HL-60 (cell line): ENCODE measurements around the gene DOCK9.

Experiments
- DNase-seq, 2 experiments: peaks; one replicate each; pipeline ENCODE4 v3.0.0-alpha.2; 2010 to 2020; ENCODE audit warnings: low read depth in 1 of 2, low spot score in 1 of 2
- H3K27ac ChIP-seq: fragments of 250-450 bp; sonication (Bioruptor Pico); replicated peaks from 2 replicates; pipeline ENCODE4 v1.5.1; 2020; ENCODE audit warnings: mild to moderate bottlenecking, moderate library complexity
- H3K27me3 ChIP-seq: fragments of 250-450 bp; sonication (Bioruptor Pico); 2 replicates; pipeline ENCODE4 v1.5.1; 2021; ENCODE audit warnings: mild to moderate bottlenecking, moderate library complexity; ENCODE audit not compliant: insufficient read depth, poor library complexity, severe bottlenecking
- H3K4me3 ChIP-seq: replicated peaks from 2 replicates; pipeline ENCODE4 v1.5.1; 2011; ENCODE audit warnings: mild to moderate bottlenecking, control low read depth, low read length; ENCODE audit not compliant: insufficient read depth
- GABPA ChIP-seq: IDR thresholded peaks from 2 replicates; pipeline ENCODE4 v1.6.1; 2012; ENCODE audit warnings: low read depth
- POLR2AphosphoS5 ChIP-seq: IDR thresholded peaks from 2 replicates; pipeline ENCODE4 v1.6.1; 2012; ENCODE audit warnings: low read depth
- SPI1 ChIP-seq: IDR thresholded peaks from 2 replicates; pipeline ENCODE4 v1.6.1; 2012; ENCODE audit warnings: low read depth, mild to moderate bottlenecking, borderline replicate concordance
- TF ChIP-seq, protein P1 (sequence below): IDR thresholded peaks from one replicate; pipeline ENCODE4 v1.5.1; 2011; ENCODE audit warnings: low read length, control low read depth, inconsistent platforms; ENCODE audit not compliant: insufficient read depth
- TF ChIP-seq, protein P2 (sequence below): IDR thresholded peaks from 2 replicates; pipeline ENCODE4 v1.6.1; 2012; ENCODE audit warnings: low read depth; ENCODE audit not compliant: insufficient replicate concordance

Gene DOCK9

DNA sequence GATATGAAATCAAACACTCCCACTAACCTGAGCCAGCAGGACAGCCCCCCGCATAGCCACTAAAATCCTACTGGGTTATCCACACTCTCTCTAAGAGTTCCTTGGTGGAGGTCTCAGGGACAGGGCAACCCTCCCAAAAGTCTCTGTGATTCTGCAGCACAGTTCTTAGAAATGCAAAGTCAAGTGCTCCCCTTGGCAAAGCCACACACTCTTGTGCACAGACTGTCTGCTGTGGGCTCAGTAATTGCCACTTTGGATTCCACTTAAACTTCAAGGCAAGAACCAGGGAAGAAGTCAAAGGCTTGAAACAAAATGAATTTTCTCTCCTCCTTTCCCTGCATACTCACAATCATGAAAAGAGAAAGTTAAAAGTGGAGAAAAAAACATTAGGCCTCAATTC is 61.5 kb downstream of the DOCK9 start:
- Histone ChIP-seq H3K4me3 (no peak overlapping the region), H3K27ac (no peak overlapping the region)
- no peak for DNase-seq

DNA sequence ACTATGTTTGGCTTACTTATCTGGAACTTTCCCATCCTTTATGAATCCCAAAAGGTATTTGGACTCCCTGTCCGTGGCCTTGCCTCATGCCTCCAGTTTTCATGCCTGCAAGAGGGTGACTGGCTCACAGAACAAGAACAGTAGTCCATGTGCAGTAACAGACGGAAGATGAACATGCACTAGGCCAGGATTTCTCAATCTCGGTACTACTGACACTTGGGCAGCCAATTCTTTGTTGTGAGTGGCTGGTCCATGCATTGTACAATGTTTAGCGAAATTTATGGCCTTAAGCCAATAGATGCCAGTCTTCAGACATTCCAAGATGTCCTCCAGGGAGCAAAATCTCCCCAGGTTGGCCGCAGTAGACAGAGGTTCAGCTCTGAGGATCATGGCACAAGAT is 61.9 kb downstream of the DOCK9 start:
- TF ChIP-seq, protein P1, sequence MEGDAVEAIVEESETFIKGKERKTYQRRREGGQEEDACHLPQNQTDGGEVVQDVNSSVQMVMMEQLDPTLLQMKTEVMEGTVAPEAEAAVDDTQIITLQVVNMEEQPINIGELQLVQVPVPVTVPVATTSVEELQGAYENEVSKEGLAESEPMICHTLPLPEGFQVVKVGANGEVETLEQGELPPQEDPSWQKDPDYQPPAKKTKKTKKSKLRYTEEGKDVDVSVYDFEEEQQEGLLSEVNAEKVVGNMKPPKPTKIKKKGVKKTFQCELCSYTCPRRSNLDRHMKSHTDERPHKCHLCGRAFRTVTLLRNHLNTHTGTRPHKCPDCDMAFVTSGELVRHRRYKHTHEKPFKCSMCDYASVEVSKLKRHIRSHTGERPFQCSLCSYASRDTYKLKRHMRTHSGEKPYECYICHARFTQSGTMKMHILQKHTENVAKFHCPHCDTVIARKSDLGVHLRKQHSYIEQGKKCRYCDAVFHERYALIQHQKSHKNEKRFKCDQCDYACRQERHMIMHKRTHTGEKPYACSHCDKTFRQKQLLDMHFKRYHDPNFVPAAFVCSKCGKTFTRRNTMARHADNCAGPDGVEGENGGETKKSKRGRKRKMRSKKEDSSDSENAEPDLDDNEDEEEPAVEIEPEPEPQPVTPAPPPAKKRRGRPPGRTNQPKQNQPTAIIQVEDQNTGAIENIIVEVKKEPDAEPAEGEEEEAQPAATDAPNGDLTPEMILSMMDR, result no peak
- TF ChIP-seq SPI1 (no peak), POLR2AphosphoS5 (no peak), GABPA (no peak)
- TF ChIP-seq, protein P2, sequence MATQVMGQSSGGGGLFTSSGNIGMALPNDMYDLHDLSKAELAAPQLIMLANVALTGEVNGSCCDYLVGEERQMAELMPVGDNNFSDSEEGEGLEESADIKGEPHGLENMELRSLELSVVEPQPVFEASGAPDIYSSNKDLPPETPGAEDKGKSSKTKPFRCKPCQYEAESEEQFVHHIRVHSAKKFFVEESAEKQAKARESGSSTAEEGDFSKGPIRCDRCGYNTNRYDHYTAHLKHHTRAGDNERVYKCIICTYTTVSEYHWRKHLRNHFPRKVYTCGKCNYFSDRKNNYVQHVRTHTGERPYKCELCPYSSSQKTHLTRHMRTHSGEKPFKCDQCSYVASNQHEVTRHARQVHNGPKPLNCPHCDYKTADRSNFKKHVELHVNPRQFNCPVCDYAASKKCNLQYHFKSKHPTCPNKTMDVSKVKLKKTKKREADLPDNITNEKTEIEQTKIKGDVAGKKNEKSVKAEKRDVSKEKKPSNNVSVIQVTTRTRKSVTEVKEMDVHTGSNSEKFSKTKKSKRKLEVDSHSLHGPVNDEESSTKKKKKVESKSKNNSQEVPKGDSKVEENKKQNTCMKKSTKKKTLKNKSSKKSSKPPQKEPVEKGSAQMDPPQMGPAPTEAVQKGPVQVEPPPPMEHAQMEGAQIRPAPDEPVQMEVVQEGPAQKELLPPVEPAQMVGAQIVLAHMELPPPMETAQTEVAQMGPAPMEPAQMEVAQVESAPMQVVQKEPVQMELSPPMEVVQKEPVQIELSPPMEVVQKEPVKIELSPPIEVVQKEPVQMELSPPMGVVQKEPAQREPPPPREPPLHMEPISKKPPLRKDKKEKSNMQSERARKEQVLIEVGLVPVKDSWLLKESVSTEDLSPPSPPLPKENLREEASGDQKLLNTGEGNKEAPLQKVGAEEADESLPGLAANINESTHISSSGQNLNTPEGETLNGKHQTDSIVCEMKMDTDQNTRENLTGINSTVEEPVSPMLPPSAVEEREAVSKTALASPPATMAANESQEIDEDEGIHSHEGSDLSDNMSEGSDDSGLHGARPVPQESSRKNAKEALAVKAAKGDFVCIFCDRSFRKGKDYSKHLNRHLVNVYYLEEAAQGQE, result no peak
- no peak for DNase-seq
- Histone ChIP-seq H3K27me3 (peaks cover 12% of the 10 kb centered on the region), H3K27ac (no peak overlapping the region), H3K4me3 (no peak overlapping the region)

More for the DNA sequence above, 61.5 kb downstream of the DOCK9 start:
- no peak for TF ChIP-seq POLR2AphosphoS5
- TF ChIP-seq SPI1, result no peak
- TF ChIP-seq, protein P2, result no peak
- TF ChIP-seq GABPA, result no peak
- TF ChIP-seq, protein P1, result no peak
- H3K27me3 ChIP-seq, result peaks cover 10% of the 10 kb centered on the region

DNA sequence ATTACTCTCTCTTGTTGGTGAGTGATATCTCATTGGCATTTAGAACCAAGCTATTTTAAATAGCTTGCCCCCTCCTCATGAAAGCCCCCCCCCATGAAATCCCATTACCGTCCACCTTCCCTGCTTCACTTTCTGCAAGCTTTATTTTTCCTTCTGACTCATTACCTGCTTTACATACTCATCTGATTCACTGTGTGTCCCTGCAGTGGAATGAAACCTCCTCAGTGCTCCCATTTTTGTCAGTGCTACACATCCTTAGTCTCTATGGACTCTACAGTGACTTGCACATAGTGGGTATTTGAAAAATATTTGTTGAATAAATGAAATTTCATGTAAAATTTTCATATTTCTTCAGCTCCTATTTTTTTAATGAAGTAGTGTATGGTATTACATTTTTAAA is 62.3 kb downstream of the DOCK9 start:
- no peak for DNase-seq
- peaks cover 12% of the 10 kb centered on the region for H3K27me3 ChIP-seq
- no peak overlapping the region for H3K4me3 ChIP-seq
- H3K27ac ChIP-seq, result no peak overlapping the region
- TF ChIP-seq, protein P2, result no peak
- no peak for TF ChIP-seq SPI1
- no peak for TF ChIP-seq POLR2AphosphoS5
- TF ChIP-seq GABPA, result no peak
- TF ChIP-seq, protein P1, result no peak
